NOMO-1 (cell line): Measurements from ENCODE around the gene TMEM175.

Source experiments
- DNase-seq, 2 experiments: peaks; one replicate each; lab custom pipeline; 2025; ENCODE audit not compliant: unreplicated experiment in 2 of 2; lab: John Stamatoyannopoulos, UW

TMEM175 gene

DNA sequence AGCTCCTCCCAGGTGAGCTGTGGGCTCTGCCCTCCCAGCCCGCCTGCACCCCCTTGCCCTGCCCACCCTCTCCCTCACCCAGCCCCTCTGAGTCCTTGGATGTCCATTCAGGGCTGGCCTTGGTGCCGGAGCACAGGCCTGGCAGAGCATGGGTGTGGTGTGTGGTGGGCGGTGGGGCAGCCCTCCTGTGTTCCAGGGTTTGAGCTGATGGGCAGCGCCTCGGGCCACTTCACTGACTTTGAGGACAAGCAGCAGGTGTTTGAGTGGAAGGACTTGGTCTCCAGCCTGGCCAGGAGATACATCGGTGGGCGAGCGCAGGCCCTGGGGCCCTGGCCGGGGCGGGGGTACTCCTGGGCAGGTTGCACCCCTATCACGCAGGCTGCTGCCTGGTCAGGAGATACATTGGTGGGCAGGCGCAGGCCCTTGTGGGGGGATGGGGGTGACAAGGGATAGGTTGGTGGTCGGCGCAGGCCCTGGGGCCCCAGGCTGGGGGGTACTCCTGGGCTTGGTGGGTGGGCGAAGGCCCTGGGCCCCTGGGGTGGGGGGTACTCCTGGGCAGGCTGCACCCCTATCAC, 68.5 kb downstream of the TMEM175 start:
- DNase-seq: no peak

- no peak for DNase-seq
These were observed 69.4 kb downstream of the TMEM175 start for GRCh38 chr4:1001561-1002130.

DNA sequence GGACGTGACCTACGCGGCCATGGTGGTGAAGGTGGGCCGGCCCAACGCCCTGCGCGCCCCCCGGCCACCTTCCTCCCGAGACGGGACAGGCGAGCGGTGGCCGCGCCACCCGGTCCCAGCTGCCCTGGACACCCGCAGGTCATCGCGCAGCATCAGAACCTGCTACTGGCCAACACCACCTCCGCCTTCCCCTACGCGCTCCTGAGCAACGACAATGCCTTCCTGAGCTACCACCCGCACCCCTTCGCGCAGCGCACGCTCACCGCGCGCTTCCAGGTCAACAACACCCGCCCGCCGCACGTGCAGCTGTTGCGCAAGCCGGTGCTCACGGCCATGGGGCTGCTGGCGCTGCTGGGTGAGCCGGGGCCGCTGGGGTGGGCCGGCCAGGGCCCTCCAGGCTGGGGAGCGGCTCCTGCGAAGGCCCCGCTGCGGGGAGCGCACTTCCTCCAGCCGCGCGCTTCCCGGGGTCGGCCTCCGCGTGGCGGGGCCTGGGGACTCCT, 69.9 kb downstream of the TMEM175 start:
- DNase-seq: peak; percentile 8 to 18

GRCh38 chr4:1002631-1003251, 70.5 kb downstream of the TMEM175 start:
- no peak for DNase-seq

GRCh38 chr4:1003271-1004070, 71.2 kb downstream of the TMEM175 start:
- DNase-seq: no peak

- DNase-seq: no peak
These were observed 71.8 kb downstream of the TMEM175 start for GRCh38 chr4:1004071-1004418.

DNA sequence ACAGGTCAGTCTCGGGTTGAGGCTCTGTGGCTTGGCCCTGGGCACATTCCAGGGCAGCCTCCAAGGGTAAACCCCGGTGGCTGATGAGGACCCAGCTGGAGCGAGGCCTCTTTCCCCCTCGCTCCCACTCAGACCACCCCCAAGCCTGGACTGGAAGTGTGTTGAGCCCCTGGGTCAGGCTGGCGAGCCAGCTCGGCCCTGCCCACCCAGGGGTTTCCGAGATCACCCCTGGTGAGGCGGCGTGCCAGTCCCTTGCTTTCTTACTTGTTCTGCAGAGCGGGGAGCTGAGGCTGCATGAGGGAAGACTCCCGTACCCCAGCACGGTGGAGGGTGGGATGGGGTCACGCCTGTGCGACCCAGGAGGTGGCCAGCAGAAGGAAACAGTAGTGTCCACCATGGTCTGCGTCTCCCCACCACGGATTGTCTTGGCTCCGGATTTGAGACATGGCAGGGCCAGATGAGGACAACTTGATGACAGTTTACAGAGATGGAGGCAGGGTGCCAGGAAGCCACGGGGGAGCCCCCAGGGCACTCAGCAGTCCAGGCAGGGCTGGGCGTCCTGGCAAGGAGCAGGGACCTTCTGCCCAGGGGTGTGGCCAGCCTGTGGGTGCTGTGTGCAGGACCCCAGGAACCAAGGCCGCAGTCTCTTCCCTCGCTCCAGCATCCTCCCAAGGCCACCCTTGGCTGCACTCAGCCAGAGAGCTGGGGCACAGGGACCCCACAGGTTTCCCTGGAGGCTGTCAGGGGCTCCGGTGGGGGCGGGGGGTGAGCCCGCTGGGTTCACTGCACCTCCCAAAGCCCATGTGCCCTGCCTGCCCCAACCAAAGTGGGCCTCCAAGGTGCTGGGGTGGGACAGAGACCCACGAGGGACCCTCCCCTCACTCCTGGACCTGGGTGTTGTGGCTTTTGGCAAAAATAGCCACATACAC, 72.6 kb downstream of the TMEM175 start:
- DNase-seq: no peak

DNA sequence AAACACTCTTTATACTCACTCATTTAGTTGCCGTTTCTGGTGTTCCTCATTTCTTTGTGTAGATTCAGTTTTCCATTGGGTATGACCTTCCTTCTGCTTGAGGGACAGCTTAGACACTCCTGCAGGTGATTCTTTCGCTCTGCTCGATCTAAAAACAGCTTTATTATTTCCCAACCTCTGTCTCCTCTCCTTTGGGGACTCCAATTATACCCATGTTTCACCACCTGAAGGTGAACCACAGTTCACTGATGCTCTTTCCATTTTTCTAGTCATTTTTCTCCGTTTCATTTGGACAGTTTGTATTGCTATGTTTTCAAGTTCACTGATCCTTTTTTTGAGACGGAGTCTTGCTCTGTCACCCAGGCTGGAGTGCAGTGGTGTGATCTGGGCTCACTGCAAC, 74.6 kb downstream of the TMEM175 start:
- peak in 1 of 2 experiments; percentile 9 for DNase-seq
